ENCODE data around the gene UCP3. TPM values are rescaled to one million over a fixed set of nuclear protein-coding genes. Genes with fewer than 3 reads are reported as not detected.

UCP3 gene
- total RNA-seq, 3 donors from 2014 or later = 1.6 to 5.9 (median 1.8) TPM

DNA sequence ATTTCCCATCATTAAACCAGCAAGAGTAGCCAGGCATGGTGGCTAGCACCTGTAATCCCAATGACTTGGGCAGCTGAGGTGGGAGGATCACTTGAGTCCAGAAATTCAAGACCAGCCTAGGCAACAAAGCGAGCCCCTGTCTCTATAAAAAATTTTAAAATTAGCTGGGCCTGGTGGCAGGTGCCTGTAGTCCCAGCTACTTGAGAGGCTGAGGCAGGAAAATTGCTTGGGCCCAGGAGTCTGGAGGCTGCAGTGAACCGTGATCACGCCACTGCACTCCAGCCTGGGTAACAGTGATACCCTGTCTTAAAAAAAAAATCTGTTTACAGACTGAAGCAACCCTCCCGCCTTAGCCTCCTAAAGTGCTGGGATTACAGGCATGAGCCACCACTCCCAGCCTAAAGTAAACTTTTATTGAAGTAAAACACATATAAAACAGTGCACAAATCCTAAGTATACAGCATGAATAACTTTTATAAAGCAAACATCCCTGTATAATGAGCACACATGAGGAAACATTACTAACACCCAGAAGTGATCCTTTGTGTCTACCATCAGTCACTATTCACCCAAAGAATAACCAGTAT is 12.6 kb downstream of the UCP3 start:
- Histone ChIP-seq H3K27me3 (no peaks in the 10 kb centered on the region), H3K27ac (no peak overlapping the region), H3K4me1 (no peaks in the 10 kb centered on the region), H3K4me3 (no peak overlapping the region), H3K36me3 (no peaks in the 10 kb centered on the region), H3K9me3 (no peaks in the 10 kb centered on the region)
- intact Hi-C loops (cut with DNase I; ENCODE audit: low total_unique reads) = no loop called here
- DNase-seq (ENCODE audit: low spot score in 2 of 2) = no peak
- TF ChIP-seq POLR2A (IDR thresholded peaks at IDR 0.05) (no peak), POLR2AphosphoS5 (IDR thresholded peaks at IDR 0.05) (no peak)
- TF ChIP-seq, protein P1, sequence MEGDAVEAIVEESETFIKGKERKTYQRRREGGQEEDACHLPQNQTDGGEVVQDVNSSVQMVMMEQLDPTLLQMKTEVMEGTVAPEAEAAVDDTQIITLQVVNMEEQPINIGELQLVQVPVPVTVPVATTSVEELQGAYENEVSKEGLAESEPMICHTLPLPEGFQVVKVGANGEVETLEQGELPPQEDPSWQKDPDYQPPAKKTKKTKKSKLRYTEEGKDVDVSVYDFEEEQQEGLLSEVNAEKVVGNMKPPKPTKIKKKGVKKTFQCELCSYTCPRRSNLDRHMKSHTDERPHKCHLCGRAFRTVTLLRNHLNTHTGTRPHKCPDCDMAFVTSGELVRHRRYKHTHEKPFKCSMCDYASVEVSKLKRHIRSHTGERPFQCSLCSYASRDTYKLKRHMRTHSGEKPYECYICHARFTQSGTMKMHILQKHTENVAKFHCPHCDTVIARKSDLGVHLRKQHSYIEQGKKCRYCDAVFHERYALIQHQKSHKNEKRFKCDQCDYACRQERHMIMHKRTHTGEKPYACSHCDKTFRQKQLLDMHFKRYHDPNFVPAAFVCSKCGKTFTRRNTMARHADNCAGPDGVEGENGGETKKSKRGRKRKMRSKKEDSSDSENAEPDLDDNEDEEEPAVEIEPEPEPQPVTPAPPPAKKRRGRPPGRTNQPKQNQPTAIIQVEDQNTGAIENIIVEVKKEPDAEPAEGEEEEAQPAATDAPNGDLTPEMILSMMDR (IDR thresholded peaks at IDR 0.05) = no peak

- no peaks in the 10 kb centered on the region for H3K9me3 ChIP-seq
- TF ChIP-seq, protein P1 (IDR thresholded peaks at IDR 0.05) = no peak
- H3K27me3 ChIP-seq = no peaks in the 10 kb centered on the region
- no peak for DNase-seq (ENCODE audit: low spot score in 2 of 2)
- H3K4me3 ChIP-seq = no peak overlapping the region
- H3K4me1 ChIP-seq = no peaks in the 10 kb centered on the region
- H3K36me3 ChIP-seq = no peaks in the 10 kb centered on the region
- no peak overlapping the region for H3K27ac ChIP-seq
- intact Hi-C loops (cut with DNase I; ENCODE audit: low total_unique reads) = no loop called here
Measured at GRCh38 chr11:73995731-73996130, 13.2 kb downstream of the UCP3 start.

GRCh38 chr11:73995247-73995646 is 13.6 kb downstream of the UCP3 start:
- H3K27ac ChIP-seq = no peak overlapping the region
- no peak overlapping the region for H3K4me3 ChIP-seq
- no peak for DNase-seq (ENCODE audit: low spot score in 2 of 2)
- H3K27me3 ChIP-seq = no peaks in the 10 kb centered on the region
- H3K9me3 ChIP-seq = no peaks in the 10 kb centered on the region
- TF ChIP-seq, protein P1 (IDR thresholded peaks at IDR 0.05) = no peak
- no peak for TF ChIP-seq POLR2A (IDR thresholded peaks at IDR 0.05)
- no peak for TF ChIP-seq POLR2AphosphoS5 (IDR thresholded peaks at IDR 0.05)
- H3K36me3 ChIP-seq = no peaks in the 10 kb centered on the region
- intact Hi-C loops (cut with DNase I; ENCODE audit: low total_unique reads) = no loop called here
- no peaks in the 10 kb centered on the region for H3K4me1 ChIP-seq

- Histone ChIP-seq H3K27me3 (no peaks in the 10 kb centered on the region), H3K27ac (no peak overlapping the region), H3K36me3 (no peaks in the 10 kb centered on the region), H3K9me3 (no peaks in the 10 kb centered on the region), H3K4me1 (no peaks in the 10 kb centered on the region), H3K4me3 (no peak overlapping the region)
- TF ChIP-seq, protein P1 (IDR thresholded peaks at IDR 0.05) = no peak
- TF ChIP-seq POLR2A (IDR thresholded peaks at IDR 0.05) (no peak), POLR2AphosphoS5 (IDR thresholded peaks at IDR 0.05) (no peak)
- DNase-seq (ENCODE audit: low spot score in 2 of 2) = no peak
- intact Hi-C loops (cut with DNase I; ENCODE audit: low total_unique reads) = no loop called here
Measured at GRCh38 chr11:73991471-73992006, 17.3 kb downstream of the UCP3 start.

GRCh38 chr11:73990730-73991129 is 18.2 kb downstream of the UCP3 start:
- intact Hi-C loops (cut with DNase I; ENCODE audit: low total_unique reads) = no loop called here
- Histone ChIP-seq H3K4me1 (no peaks in the 10 kb centered on the region), H3K27me3 (no peaks in the 10 kb centered on the region), H3K4me3 (no peak overlapping the region), H3K9me3 (no peaks in the 10 kb centered on the region), H3K36me3 (no peaks in the 10 kb centered on the region), H3K27ac (no peak overlapping the region)
- TF ChIP-seq, protein P1 (IDR thresholded peaks at IDR 0.05) = no peak
- TF ChIP-seq POLR2A (IDR thresholded peaks at IDR 0.05) = no peak
- no peak for TF ChIP-seq POLR2AphosphoS5 (IDR thresholded peaks at IDR 0.05)
- no peak for DNase-seq (ENCODE audit: low spot score in 2 of 2)

All from breast epithelium (tissue), 4 donors.